Stimulated activated CD8-positive, alpha-beta memory T cell treated with anti-CD3 and anti-CD28 coated beads, Interleukin-7, amount 100 ng/mL, for 4 hours (primary cell): ENCODE measurements around the gene RER1.

Experiments
- DNase-seq, 2 donors: peaks; one replicate each; pipeline ENCODE4 v3.0.0-alpha.2; 2020; ENCODE audit warnings: low read depth in 2 of 2

The RER1 gene

GRCh38 chr1:2389644-2390043 lies 2.0 kb upstream of the RER1 start:
- DNase-seq: no peak

- DNase-seq: no peak
Observed at GRCh38 chr1:2391931-2392509, 379 bp downstream of the RER1 start.

GRCh38 chr1:2392686-2393085 lies 1.0 kb downstream of the RER1 start:
- DNase-seq: no peak

GRCh38 chr1:2393471-2393877 lies 1.8 kb downstream of the RER1 start:
- no peak for DNase-seq

GRCh38 chr1:2394220-2394619 lies 2.6 kb downstream of the RER1 start:
- DNase-seq: no peak

- no peak for DNase-seq
Observed at GRCh38 chr1:2394761-2395160, 3.1 kb downstream of the RER1 start.

GRCh38 chr1:2395245-2395644 lies 3.6 kb downstream of the RER1 start:
- DNase-seq: no peak

GRCh38 chr1:2396059-2396458 lies 4.4 kb downstream of the RER1 start:
- no peak for DNase-seq

- no peak for DNase-seq
Observed at GRCh38 chr1:2396476-2396875, 4.8 kb downstream of the RER1 start.

- no peak for DNase-seq
Observed at GRCh38 chr1:2397007-2397679, 5.5 kb downstream of the RER1 start.

- DNase-seq: no peak
Observed at GRCh38 chr1:2398871-2399270, 7.2 kb downstream of the RER1 start.

GRCh38 chr1:2399890-2400575 lies 8.4 kb downstream of the RER1 start:
- no peak for DNase-seq

GRCh38 chr1:2400576-2400909 lies 8.9 kb downstream of the RER1 start:
- no peak for DNase-seq

GRCh38 chr1:2400950-2401649 lies 9.5 kb downstream of the RER1 start:
- DNase-seq: no peak

- no peak for DNase-seq
Observed at GRCh38 chr1:2402420-2402819, 10.8 kb downstream of the RER1 start.

GRCh38 chr1:2403273-2403672 lies 11.6 kb downstream of the RER1 start:
- DNase-seq: no peak

GRCh38 chr1:2404142-2404889 lies 12.7 kb downstream of the RER1 start:
- DNase-seq: no peak

GRCh38 chr1:2404890-2405511 lies 13.4 kb downstream of the RER1 start:
- DNase-seq: no peak

GRCh38 chr1:2405588-2406295 lies 14.1 kb downstream of the RER1 start:
- DNase-seq: no peak

- DNase-seq: no peak
Observed at GRCh38 chr1:2406451-2407041, 14.9 kb downstream of the RER1 start.
